ENCODE data around the gene EMILIN2.
"Not testable (repeated sequence)": the region's sequence is repeated elsewhere in the genome, so short reads cannot be mapped to it uniquely, and the experiment has no call there.

Gene EMILIN2

DNA sequence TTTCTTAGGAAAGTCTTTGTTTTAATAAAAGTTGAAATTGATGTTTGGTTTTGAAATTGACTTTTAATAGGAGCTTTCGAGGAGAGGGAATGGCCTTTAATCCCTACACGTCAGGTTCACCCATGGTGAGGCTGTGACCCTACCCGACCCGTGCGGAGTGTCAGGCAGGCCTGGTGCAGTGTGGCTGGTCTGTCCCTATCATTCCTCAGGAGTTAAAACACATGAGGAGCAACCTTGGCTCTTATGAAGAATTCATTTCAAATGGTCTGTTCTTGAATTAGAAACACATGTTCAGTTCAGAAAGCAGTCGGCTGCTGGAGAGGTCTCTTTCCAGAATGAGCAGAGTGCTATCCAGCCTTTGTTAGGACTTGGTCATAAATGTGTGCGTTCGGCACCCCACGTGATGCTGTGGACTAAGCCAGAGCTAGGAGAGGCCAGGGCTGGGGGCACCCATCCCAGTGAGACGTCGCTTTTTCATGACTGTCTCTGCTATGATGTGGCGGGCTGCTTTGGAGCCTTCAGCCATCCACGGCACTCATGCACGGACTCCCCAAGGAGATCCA is 54.7 kb downstream of the EMILIN2 start:
- no peak for DNase-seq

DNA sequence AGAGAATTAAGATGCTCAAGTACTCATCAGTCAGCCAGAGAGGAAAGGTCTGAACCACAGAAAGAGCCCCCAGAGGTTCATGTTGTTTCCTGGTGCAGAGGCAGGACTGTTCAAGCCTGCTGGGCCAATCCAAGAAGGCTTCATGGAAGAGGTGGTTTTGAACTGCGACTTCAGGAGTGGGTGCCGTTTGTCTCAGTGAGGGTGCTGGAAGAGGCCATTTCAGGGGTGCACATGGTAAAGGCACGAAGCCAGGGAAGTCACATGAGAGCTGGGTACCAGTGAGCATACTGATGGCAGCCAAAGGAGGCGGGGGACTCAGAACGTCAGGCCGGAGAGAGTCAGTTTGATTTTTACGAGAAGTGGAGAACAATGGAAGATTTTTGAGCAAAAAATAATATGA is 55.5 kb downstream of the EMILIN2 start:
- no peak for DNase-seq

GRCh38 chr18:2903006-2903405 is 56.2 kb downstream of the EMILIN2 start:
- DNase-seq: no peak

GRCh38 chr18:2905854-2906703 is 59.3 kb downstream of the EMILIN2 start:
- DNase-seq: peak; percentile 75

- peak; percentile 74 for DNase-seq
Measured at GRCh38 chr18:2906704-2907549, 60.1 kb downstream of the EMILIN2 start.

DNA sequence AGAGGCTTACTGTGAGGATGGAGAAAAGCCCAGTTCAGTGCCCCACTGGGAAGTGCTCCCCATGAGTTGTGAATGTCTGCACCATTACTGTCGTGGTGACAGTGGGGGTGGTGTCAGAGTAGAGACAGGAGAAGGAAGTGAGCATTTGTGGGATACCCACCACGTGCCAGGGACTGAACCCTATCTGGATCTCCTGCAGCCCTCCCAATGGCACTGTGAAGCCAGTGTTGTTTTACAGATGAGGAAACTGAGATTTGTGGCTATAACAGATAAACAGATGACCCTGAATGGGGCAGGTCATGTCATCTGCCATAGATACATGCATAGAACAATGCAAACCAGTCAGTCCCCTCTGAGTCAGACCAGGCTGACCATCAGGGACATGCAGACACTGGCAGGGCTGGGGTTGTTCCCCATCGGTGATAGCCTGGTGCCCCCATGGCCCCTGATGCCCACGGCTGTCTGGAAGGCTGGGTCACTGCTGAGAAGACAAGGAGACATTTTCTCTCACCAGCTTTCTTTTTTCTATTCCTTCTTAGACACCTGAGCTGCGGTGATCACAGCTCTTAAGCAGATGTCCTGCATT is 60.8 kb downstream of the EMILIN2 start:
- peak; percentile 40 for DNase-seq

GRCh38 chr18:2908166-2908945 is 61.5 kb downstream of the EMILIN2 start:
- DNase-seq: no peak

- DNase-seq: no peak
Measured at GRCh38 chr18:2908946-2909335, 62.1 kb downstream of the EMILIN2 start.

GRCh38 chr18:2909431-2910140 is 62.8 kb downstream of the EMILIN2 start:
- DNase-seq: no peak

GRCh38 chr18:2910261-2910660 is 63.5 kb downstream of the EMILIN2 start:
- no peak for DNase-seq

DNA sequence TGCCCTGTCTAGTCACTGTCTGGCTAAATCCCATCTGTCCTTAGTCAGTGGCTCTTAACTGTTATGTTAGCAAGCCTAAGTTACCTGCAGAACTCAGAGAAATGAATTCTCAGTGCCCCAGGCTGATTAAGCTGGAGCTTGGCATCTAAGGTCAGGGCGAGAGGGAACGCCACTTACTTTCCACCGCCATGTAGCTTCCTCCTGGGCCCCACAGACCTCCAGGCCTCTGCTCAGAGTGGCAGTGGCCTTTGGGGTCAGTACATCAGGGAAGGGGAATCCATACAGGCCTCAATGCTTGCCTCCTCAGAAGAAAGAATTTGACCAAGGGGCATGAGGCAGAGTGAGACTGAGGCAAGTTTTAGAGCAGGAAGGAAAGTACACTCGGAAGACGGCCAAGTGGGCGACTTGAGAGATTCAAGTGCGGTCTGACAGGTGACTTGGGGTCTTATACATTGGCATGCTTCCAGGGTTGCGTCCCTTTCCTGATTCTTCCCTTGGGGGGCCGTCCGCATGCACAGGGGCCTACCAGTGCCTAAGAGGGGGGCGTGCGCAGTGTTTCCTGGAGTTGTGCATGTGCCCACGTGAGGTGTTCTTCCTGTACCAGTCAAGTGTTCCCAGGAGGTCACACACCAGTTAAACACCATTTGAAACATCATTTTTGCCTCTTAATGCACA is 64.1 kb downstream of the EMILIN2 start:
- DNase-seq: no peak

GRCh38 chr18:2911533-2911932 is 64.7 kb downstream of the EMILIN2 start:
- DNase-seq: no peak

DNA sequence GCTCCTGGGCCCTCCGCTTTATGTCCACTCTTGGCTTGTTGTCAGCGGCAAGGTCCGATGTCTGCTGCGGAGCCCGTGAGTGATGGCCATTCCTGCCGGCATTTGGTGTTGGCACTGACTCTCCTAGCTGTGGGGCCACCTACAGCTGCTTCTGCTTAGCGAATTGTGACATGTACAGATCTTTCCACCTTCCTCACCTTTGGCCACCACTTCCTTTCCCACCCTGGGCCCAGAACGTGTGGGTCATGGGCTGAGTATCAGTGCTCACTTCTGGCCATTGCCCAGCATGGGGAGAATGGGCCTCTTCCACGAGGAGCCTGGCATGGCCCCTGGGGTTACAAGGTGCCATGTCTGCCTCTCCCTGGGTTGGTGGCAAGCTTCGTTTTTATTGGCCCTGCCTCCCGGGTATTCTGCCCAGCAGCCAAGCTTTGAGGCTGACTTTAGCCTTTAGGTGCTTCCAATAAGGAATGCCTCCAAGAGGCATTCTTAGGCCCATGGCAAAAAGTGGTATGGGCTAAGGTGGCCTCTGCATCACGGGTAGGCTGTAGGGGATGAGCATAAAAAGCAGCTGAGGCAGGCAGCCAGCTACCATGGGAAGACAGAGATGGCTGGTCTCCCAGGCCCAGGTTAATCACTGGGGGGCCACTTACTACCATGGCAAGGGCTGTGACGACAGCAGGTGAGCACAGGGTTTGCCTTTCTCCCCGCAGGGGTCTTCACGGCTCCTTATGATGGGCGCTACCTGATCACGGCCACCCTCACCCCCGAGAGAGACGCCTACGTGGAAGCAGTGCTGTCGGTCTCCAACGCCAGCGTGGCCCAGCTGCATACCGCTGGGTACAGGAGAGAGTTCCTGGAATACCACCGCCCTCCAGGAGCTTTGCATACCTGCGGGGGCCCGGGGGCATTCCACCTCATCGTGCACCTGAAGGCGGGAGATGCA is 65.8 kb downstream of the EMILIN2 start:
- no peak for DNase-seq

DNA sequence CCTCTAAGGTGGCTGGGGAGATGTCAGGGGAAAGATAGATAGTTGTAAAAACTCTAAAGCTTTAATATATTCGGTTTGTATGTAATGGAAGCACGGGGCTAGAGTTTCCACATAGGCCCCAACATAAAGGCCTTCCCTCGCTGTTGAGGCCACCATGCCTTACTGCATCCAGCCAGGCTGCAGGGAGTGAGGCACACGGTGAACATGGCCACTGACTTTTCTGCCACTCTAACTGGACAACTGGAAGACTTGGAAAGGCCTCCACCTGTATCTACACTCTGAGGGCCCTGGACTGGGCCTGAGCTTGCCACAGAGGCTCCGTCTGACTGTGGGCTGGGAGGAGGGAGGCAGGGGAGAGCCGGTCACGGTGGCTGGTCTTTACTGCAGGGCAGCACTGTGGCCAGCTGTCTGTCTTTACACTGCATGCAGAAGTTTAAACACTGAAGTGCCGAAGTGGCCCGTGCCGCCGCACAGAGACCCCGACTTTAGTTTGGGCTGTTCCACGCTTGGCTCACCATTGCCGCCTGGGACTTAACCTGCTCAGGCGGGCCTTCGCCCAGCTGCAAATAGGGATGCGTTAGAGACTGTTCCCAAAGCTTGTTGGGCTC is 66.7 kb downstream of the EMILIN2 start:
- DNase-seq: no peak

- no peak for DNase-seq
Measured at GRCh38 chr18:2914185-2914880, 67.5 kb downstream of the EMILIN2 start.

DNA sequence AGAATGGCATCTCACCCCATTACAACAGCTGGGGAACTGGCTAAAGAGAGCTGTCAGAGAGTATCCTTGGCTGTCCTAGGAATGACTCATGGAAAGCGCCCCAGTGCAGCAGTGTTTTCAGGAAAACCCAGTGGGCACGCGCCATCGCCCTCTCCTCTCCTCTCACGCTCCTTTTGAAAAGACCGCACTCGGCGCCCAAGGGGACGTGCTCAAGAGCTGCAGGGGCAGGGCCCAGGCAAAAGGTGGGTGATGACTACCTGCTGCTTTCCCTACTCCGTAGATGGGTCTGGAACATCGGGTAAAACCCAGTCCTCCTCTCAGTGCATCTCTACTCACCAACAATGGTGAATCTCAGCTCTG is 68.1 kb downstream of the EMILIN2 start:
- no peak for DNase-seq

GRCh38 chr18:2915486-2915885 is 68.7 kb downstream of the EMILIN2 start:
- not testable (repeated sequence) for DNase-seq

- DNase-seq: no peak
Measured at GRCh38 chr18:2916184-2916583, 69.4 kb downstream of the EMILIN2 start.

All from activated CD4-positive, alpha-beta T cell treated with anti-CD3 and anti-CD28 coated beads, Interleukin-10, Interleukin-2, amounts not matched to agents 100 ng/mL and 50 ng/mL, durations not matched to agents 16 hours and 8 hours (primary cell).